Measurements from ENCODE around the gene RAD18.

RAD18 gene

GRCh38 chr3:8899876-8900460 is 63.3 kb downstream of the RAD18 start:
- DNase-seq, result no peak

- DNase-seq, result no peak
Observed at GRCh38 chr3:8895829-8896228, 67.4 kb downstream of the RAD18 start.

- no peak for DNase-seq
Observed at GRCh38 chr3:8893001-8893400, 70.3 kb downstream of the RAD18 start.

GRCh38 chr3:8891774-8892173 is 71.5 kb downstream of the RAD18 start:
- DNase-seq, result no peak

GRCh38 chr3:8891303-8891702 is 72.0 kb downstream of the RAD18 start:
- no peak for DNase-seq

- no peak for DNase-seq
Observed at GRCh38 chr3:8888301-8888915, 74.9 kb downstream of the RAD18 start.

- DNase-seq, result no peak
Observed at GRCh38 chr3:8887435-8888300, 75.6 kb downstream of the RAD18 start.

GRCh38 chr3:8886546-8886945 is 76.7 kb downstream of the RAD18 start:
- DNase-seq, result no peak

- DNase-seq, result no peak
Observed at GRCh38 chr3:8885536-8886316, 77.5 kb downstream of the RAD18 start.

GRCh38 chr3:8884630-8885290 is 78.5 kb downstream of the RAD18 start:
- no peak for DNase-seq

GRCh38 chr3:8882642-8883041 is 80.6 kb downstream of the RAD18 start:
- DNase-seq, result no peak

- DNase-seq, result no peak
Observed at GRCh38 chr3:8882171-8882593, 81.1 kb downstream of the RAD18 start.

GRCh38 chr3:8879347-8879944 is 83.8 kb downstream of the RAD18 start:
- DNase-seq, result no peak

- no peak for DNase-seq
Observed at GRCh38 chr3:8875836-8876235, 87.4 kb downstream of the RAD18 start.

GRCh38 chr3:8873740-8874139 is 89.5 kb downstream of the RAD18 start:
- DNase-seq, result no peak

- DNase-seq, result no peak
Observed at GRCh38 chr3:8872261-8872660, 91.0 kb downstream of the RAD18 start.

- DNase-seq, result no peak
Observed at GRCh38 chr3:8871306-8871705, 92.0 kb downstream of the RAD18 start.

GRCh38 chr3:8870134-8870533 is 93.1 kb downstream of the RAD18 start:
- DNase-seq, result no peak

- DNase-seq, result no peak
Observed at GRCh38 chr3:8869613-8870012, 93.7 kb downstream of the RAD18 start.

GRCh38 chr3:8868996-8869395 is 94.3 kb downstream of the RAD18 start:
- no peak for DNase-seq

GRCh38 chr3:8867646-8868045 is 95.6 kb downstream of the RAD18 start:
- DNase-seq, result no peak

GRCh38 chr3:8865697-8866096 is 97.6 kb downstream of the RAD18 start:
- no peak for DNase-seq
